SK-N-SH (cell line): ENCODE results near the gene NSMCE1. TPM values are rescaled to one million over a fixed set of nuclear protein-coding genes. Genes with fewer than 3 reads are reported as not detected.

ENCODE experiments used
- CTCF ChIA-PET: fragments of 300-600, 350-600 bp; formaldehyde crosslinking; extraction: SDS; loops from one replicate; lab custom pipeline; 2021; lab: Yijun Ruan, JAX
- POLR2A ChIA-PET: fragments of 350-600 bp; sonication (Branson Sonifier 250); formaldehyde crosslinking; extraction: SDS; loops from one replicate; lab custom pipeline; 2020; ENCODE audit warnings: antibody characterized with exemption, inconsistent platforms; lab: Yijun Ruan, JAX
- DNase-seq: peaks from one replicate; pipeline ENCODE4 v3.0.0; 2012
- H2AFZ ChIP-seq: fragments of 200-600 bp; sonication (generic); 2 replicates; pipeline ENCODE4 v1.8.1; 2016; ENCODE audit warnings: antibody characterized with exemption, mild to moderate bottlenecking, low read depth
- H3F3A ChIP-seq: fragments of 200-600 bp; sonication (generic); replicated peaks from 2 replicates; pipeline ENCODE3; 2016; ENCODE audit warnings: antibody characterized with exemption, mild to moderate bottlenecking; ENCODE audit not compliant: insufficient read depth
- H3K27ac ChIP-seq, 2 experiments: fragments of 200-500 bp in 1 of 2; fragments of 200-600 bp in 1 of 2; sonication (Bioruptor generic) in 1 of 2; sonication (generic), shearing (Covaris generic) in 1 of 2; 2 replicates each; pipeline versions ENCODE4 v1.5.1 to v1.6.1; 2014 to 2016; ENCODE audit warnings: low read depth in 2 of 2, inconsistent platforms in 1 of 2, low read length in 1 of 2, mild to moderate bottlenecking in 1 of 2, mixed read lengths in 1 of 2
- H3K27me3 ChIP-seq: fragments of 200-600 bp; sonication (generic), shearing (Covaris generic); 2 replicates; pipeline ENCODE4 v1.6.1; 2016; ENCODE audit warnings: mixed run types; ENCODE audit not compliant: insufficient read depth
- H3K36me3 ChIP-seq, 2 experiments: fragments of 200-500 bp in 1 of 2; fragments of 200-600 bp in 1 of 2; sonication (Bioruptor generic) in 1 of 2; sonication (generic) in 1 of 2; replicated peaks in 1 of 2; 2 replicates each; pipeline versions ENCODE3 to v1.5.1; 2014 to 2016; ENCODE audit warnings: low read length in 1 of 2, mild to moderate bottlenecking in 1 of 2; ENCODE audit not compliant: insufficient read depth in 2 of 2, control insufficient read depth in 1 of 2
- H3K4me1 ChIP-seq, 2 experiments: fragments of 200-500 bp in 1 of 2; fragments of 200-600 bp in 1 of 2; sonication (Bioruptor generic) in 1 of 2; sonication (generic), shearing (Covaris generic) in 1 of 2; 2 replicates each; pipeline versions ENCODE4 v1.5.1 to v1.6.1; 2014 to 2016; ENCODE audit warnings: low read depth in 1 of 2, low read length in 1 of 2, mixed run types in 1 of 2; ENCODE audit not compliant: insufficient read depth in 2 of 2, control insufficient read depth in 1 of 2
- H3K4me2 ChIP-seq: fragments of 200-600 bp; sonication (generic), shearing (Covaris generic); 2 replicates; pipeline ENCODE4 v1.6.1; 2017; ENCODE audit warnings: mixed run types
- H3K4me3 ChIP-seq, 2 experiments: fragments of 200-500 bp in 1 of 2; fragments of 200-600 bp in 1 of 2; sonication (Bioruptor generic) in 1 of 2; sonication (generic), shearing (Covaris generic) in 1 of 2; 2 replicates each; pipeline versions ENCODE4 v1.5.1 to v1.8.1; 2014 to 2016; ENCODE audit warnings: low read depth in 2 of 2, inconsistent platforms in 1 of 2, low read length in 1 of 2, mild to moderate bottlenecking in 1 of 2, mixed read lengths in 1 of 2, moderate library complexity in 1 of 2
- H3K79me2 ChIP-seq: fragments of 200-600 bp; sonication (generic); 2 replicates; pipeline ENCODE4 v1.8.1; 2017; ENCODE audit warnings: mild to moderate bottlenecking; ENCODE audit not compliant: insufficient read depth
- H3K9ac ChIP-seq: fragments of 200-600 bp; sonication (generic); 2 replicates; pipeline ENCODE4 v1.6.1; 2017; ENCODE audit warnings: mixed run types
- H3K9me2 ChIP-seq: fragments of 200-600 bp; sonication (generic); 2 replicates; pipeline ENCODE4 v1.6.1; 2017; ENCODE audit warnings: mixed run types
- H3K9me3 ChIP-seq: fragments of 200-600 bp; sonication (generic); 2 replicates; pipeline ENCODE4 v1.6.1; 2017; ENCODE audit warnings: mixed run types, mild to moderate bottlenecking, moderate library complexity
- H4K20me1 ChIP-seq: fragments of 200-600 bp; sonication (generic); 2 replicates; pipeline ENCODE4 v1.6.1; 2017; ENCODE audit warnings: mild to moderate bottlenecking, mixed run types; ENCODE audit not compliant: insufficient read depth
- CHD2 ChIP-seq: fragments of 150-350 bp; IDR thresholded peaks from 2 replicates; pipeline ENCODE4 v1.6.1; 2018; ENCODE audit warnings: low read length; ENCODE audit not compliant: partially characterized antibody
- ELF1 ChIP-seq: IDR thresholded peaks from 2 replicates; pipeline ENCODE4 v1.4.0; 2012
- EP300 ChIP-seq, 2 experiments: IDR thresholded peaks; 2 replicates each; pipeline versions ENCODE4 v1.4.0 to v1.6.1; 2012; ENCODE audit warnings: borderline replicate concordance in 1 of 2, low read depth in 1 of 2, low read length in 1 of 2
- EZH2phosphoT487 ChIP-seq: fragments of 200-600 bp; sonication (generic); IDR thresholded peaks from 2 replicates; pipeline ENCODE4 v1.6.1; 2017; ENCODE audit warnings: low read depth, mixed run types, mild to moderate bottlenecking, antibody characterized with exemption, moderate library complexity, borderline replicate concordance
- FOXM1 ChIP-seq: IDR thresholded peaks from 2 replicates; pipeline ENCODE4 v1.4.0; 2012; ENCODE audit warnings: low read depth, mild to moderate bottlenecking
- IRF3 ChIP-seq: fragments of 150-350 bp; IDR thresholded peaks from 2 replicates; pipeline ENCODE4 v1.6.1; 2016; ENCODE audit warnings: mild to moderate bottlenecking, low read depth, low read length
- MEF2A ChIP-seq: IDR thresholded peaks from 2 replicates; pipeline ENCODE4 v1.4.0; 2012; ENCODE audit warnings: low read depth, borderline replicate concordance
- MXI1 ChIP-seq: IDR thresholded peaks from 2 replicates; pipeline ENCODE4 v1.6.1; 2012; ENCODE audit warnings: mild to moderate bottlenecking, low read depth, low read length, improper control_type of control experiment
- NFIC ChIP-seq: IDR thresholded peaks from 2 replicates; pipeline ENCODE4 v1.4.0; 2012; ENCODE audit warnings: borderline replicate concordance
- NRF1 ChIP-seq: IDR thresholded peaks from 2 replicates; pipeline ENCODE4 v1.6.1; 2012; ENCODE audit warnings: low read depth, mild to moderate bottlenecking, low read length
- PBX3 ChIP-seq: IDR thresholded peaks from 2 replicates; pipeline ENCODE4; 2012
- POLR2AphosphoS5 ChIP-seq: IDR thresholded peaks from 2 replicates; pipeline ENCODE4 v1.6.1; 2012; ENCODE audit warnings: low read depth, low read length
- RAD21 ChIP-seq: IDR thresholded peaks from 2 replicates; pipeline ENCODE4 v1.6.1; 2012; ENCODE audit warnings: mild to moderate bottlenecking, low read length
- RCOR1 ChIP-seq: fragments of 150-350 bp; IDR thresholded peaks from 2 replicates; pipeline ENCODE4 v1.6.1; 2017; ENCODE audit warnings: antibody characterized with exemption, low read length
- RFX5 ChIP-seq: IDR thresholded peaks from 2 replicates; pipeline ENCODE4 v1.6.1; 2012; ENCODE audit warnings: mild to moderate bottlenecking, improper control_type of control experiment, low read length
- SIN3A ChIP-seq: IDR thresholded peaks from 2 replicates; pipeline ENCODE4 v1.6.1; 2012; ENCODE audit warnings: low read depth, mild to moderate bottlenecking, low read length, moderate library complexity, borderline replicate concordance
- SMC3 ChIP-seq: IDR thresholded peaks from 2 replicates; pipeline ENCODE4 v1.6.1; 2012; ENCODE audit warnings: low read depth, low read length, improper control_type of control experiment
- TAF1 ChIP-seq: IDR thresholded peaks from 2 replicates; pipeline ENCODE4 v1.6.1; 2012; ENCODE audit warnings: low read depth, mild to moderate bottlenecking, low read length, moderate library complexity, borderline replicate concordance
- TCF12 ChIP-seq: IDR thresholded peaks from 2 replicates; pipeline ENCODE4 v1.4.0; 2012
- USF1 ChIP-seq: IDR thresholded peaks from 2 replicates; pipeline ENCODE4 v1.4.0; 2012; ENCODE audit warnings: low read depth, borderline replicate concordance
- ZBTB33 ChIP-seq: IDR thresholded peaks from 2 replicates; pipeline ENCODE4 v1.4.0; 2012; ENCODE audit warnings: low read depth, borderline replicate concordance
- WGBS: methylation state at CpG from one replicate; pipeline ENCODE4 v1.1.6; 2017; ENCODE audit warnings: low lambda C conversion rate; 5-methylcytosine and 5-hydroxymethylcytosine counted together
- polyA plus RNA-seq, 3 experiments: library from polyadenylated mRNA; depleted of rRNA; stranded (reverse); fragments of >200 nt; gene quantifications; 2 replicates each; pipeline ENCODE4 v1.2.3, GENCODE V29; 2012

NSMCE1 gene
- polyA plus RNA-seq, 1 of the 3 experiments (the other 2 are of a cell fraction) = 39.8 TPM

GRCh38 chr16:27224271-27224737 lies 44.3 kb downstream of the NSMCE1 start:
- Histone ChIP-seq H4K20me1 (no peaks in the 10 kb centered on the region), H3K36me3 (peaks cover 0 to 13% of the 10 kb centered on the region in 2 experiments), H3K4me1 (peaks cover 0 to 19% of the 10 kb centered on the region in 2 experiments; a peak in 1 of 4 replicates), H2AFZ (no peak overlapping the region), H3K4me3 (no peak overlapping the region), H3F3A (no peaks in the 10 kb centered on the region), H3K9me2 (no peaks in the 10 kb centered on the region), H3K9me3 (no peaks in the 10 kb centered on the region), H3K9ac (no peak overlapping the region), H3K79me2 (no peaks in the 10 kb centered on the region), H3K4me2 (no peak overlapping the region), H3K27me3 (no peaks in the 10 kb centered on the region), H3K27ac (no peak overlapping the region)
- ChIA-PET CTCF (interaction anchor here (1.7 to 7.9 kb wide), 2 partner anchors 9 to 45 kb away, joined by 5 to 66 read pairs; no protein-coding TSS in a partner anchor), POLR2A (interaction anchor here (1.6 kb wide), 1 partner anchor 20 kb away, joined by 4 read pairs; the partner anchor contains the start of gene KDM8)
- TF ChIP-seq IRF3 = no peak
- TF ChIP-seq ELF1 = no peak
- TF ChIP-seq RAD21 = no peak
- no peak for TF ChIP-seq SMC3
- no peak for TF ChIP-seq NRF1
- TF ChIP-seq POLR2AphosphoS5 = no peak
- no peak for TF ChIP-seq ZBTB33
- TF ChIP-seq MXI1 = no peak
- TF ChIP-seq MEF2A = no peak
- no peak for TF ChIP-seq RCOR1
- no peak for TF ChIP-seq RFX5
- 94% methylated on average over 13 of the region's 14 CpGs for WGBS
- DNase-seq = no peak

- Histone ChIP-seq H3K79me2 (no peaks in the 10 kb centered on the region), H3K9me3 (no peaks in the 10 kb centered on the region), H3K27ac (no peak overlapping the region; a peak in 1 of 4 replicates), H3K27me3 (no peaks in the 10 kb centered on the region), H3K4me1 (peaks cover 0 to 19% of the 10 kb centered on the region in 2 experiments; a peak in 1 of 4 replicates), H2AFZ (no peak overlapping the region), H3K4me3 (no peak overlapping the region), H3K4me2 (no peak overlapping the region), H3K9ac (no peak overlapping the region), H3K36me3 (peaks cover 0 to 13% of the 10 kb centered on the region in 2 experiments), H4K20me1 (no peaks in the 10 kb centered on the region), H3F3A (no peaks in the 10 kb centered on the region), H3K9me2 (no peaks in the 10 kb centered on the region)
- CTCF ChIA-PET = interaction anchor here (0.6 to 7.9 kb wide), 2 partner anchors 9 to 70 kb away, joined by 3 to 66 read pairs; no protein-coding TSS in a partner anchor
- 90% methylated on average over 4 of the region's 6 CpGs for WGBS
- POLR2A ChIA-PET = no interaction called here
- DNase-seq = no peak
- TF ChIP-seq PBX3 (no peak), TAF1 (no peak), MXI1 (no peak), USF1 (no peak), EP300 (IDR thresholded peaks at IDR 0.05; ENCODE audit: borderline replicate concordance in 1 of 2, low read depth in 1 of 2, low read length in 1 of 2) (no peak), EZH2phosphoT487 (no peak), POLR2AphosphoS5 (no peak), CHD2 (no peak), RFX5 (no peak), MEF2A (no peak), NFIC (no peak), TCF12 (no peak), FOXM1 (no peak), ZBTB33 (no peak), SIN3A (no peak)
Observed at GRCh38 chr16:27223701-27224100, 44.9 kb downstream of the NSMCE1 start.
